HG03439 (cell line): ENCODE data around the gene ZNRF4.
"Not testable (repeated sequence)": the region's sequence is repeated elsewhere in the genome, so short reads cannot be mapped to it uniquely, and the experiment has no call there.

ENCODE experiments used
- ATAC-seq: cut with Tn5 transposase; IDR thresholded peaks from one replicate; pipeline ENCODE4 v1.9.1; 2021; ENCODE audit warnings: mild to moderate bottlenecking, moderate library complexity; ENCODE audit not compliant: unreplicated experiment

Gene ZNRF4

GRCh38 chr19:5470264-5470671 lies 15.1 kb downstream of the ZNRF4 start:
- no peak for ATAC-seq

GRCh38 chr19:5472286-5472685 lies 17.1 kb downstream of the ZNRF4 start:
- ATAC-seq: no peak

- ATAC-seq: no peak
Observed at GRCh38 chr19:5473646-5474045, 18.4 kb downstream of the ZNRF4 start.

- ATAC-seq: no peak
Observed at GRCh38 chr19:5477451-5478215, 22.4 kb downstream of the ZNRF4 start.

- ATAC-seq: no peak
Observed at GRCh38 chr19:5478241-5478924, 23.2 kb downstream of the ZNRF4 start.

GRCh38 chr19:5478925-5479588 lies 23.8 kb downstream of the ZNRF4 start:
- ATAC-seq: no peak

- no peak for ATAC-seq
Observed at GRCh38 chr19:5479958-5480357, 24.7 kb downstream of the ZNRF4 start.

GRCh38 chr19:5480427-5480836 lies 25.2 kb downstream of the ZNRF4 start:
- no peak for ATAC-seq

- ATAC-seq: no peak
Observed at GRCh38 chr19:5481957-5482356, 26.7 kb downstream of the ZNRF4 start.

- ATAC-seq: no peak
Observed at GRCh38 chr19:5484398-5485285, 29.4 kb downstream of the ZNRF4 start.

GRCh38 chr19:5485286-5485636 lies 30.0 kb downstream of the ZNRF4 start:
- no peak for ATAC-seq

- ATAC-seq: not testable (repeated sequence)
Observed at GRCh38 chr19:5485658-5486057, 30.4 kb downstream of the ZNRF4 start.

GRCh38 chr19:5487222-5487621 lies 32.0 kb downstream of the ZNRF4 start:
- no peak for ATAC-seq

- no peak for ATAC-seq
Observed at GRCh38 chr19:5489551-5489950, 34.3 kb downstream of the ZNRF4 start.

GRCh38 chr19:5491565-5491964 lies 36.3 kb downstream of the ZNRF4 start:
- ATAC-seq: no peak

GRCh38 chr19:5492281-5492634 lies 37.0 kb downstream of the ZNRF4 start:
- no peak for ATAC-seq

GRCh38 chr19:5492635-5493409 lies 37.6 kb downstream of the ZNRF4 start:
- ATAC-seq: no peak

GRCh38 chr19:5494773-5495172 lies 39.6 kb downstream of the ZNRF4 start:
- ATAC-seq: no peak

- ATAC-seq: no peak
Observed at GRCh38 chr19:5495792-5496191, 40.6 kb downstream of the ZNRF4 start.

- ATAC-seq: no peak
Observed at GRCh38 chr19:5497297-5497696, 42.1 kb downstream of the ZNRF4 start.
